Panc1 (cell line): Measurements from ENCODE around the gene WDR93. TPM values are rescaled to one million over a fixed set of nuclear protein-coding genes. Genes with fewer than 3 reads are reported as not detected.

Experiments
- ATAC-seq: fragments of 200-7000 bp; cut with Tn5 transposase; 2 replicates; pipeline ENCODE4 v1.9.1; 2020; ENCODE audit warnings: mild to moderate bottlenecking, moderate library complexity
- BruUV-seq: library from RNA; stranded (reverse); fragments of 400-500 nt; replicated peaks from 2 replicates; lab custom pipeline; 2021; lab: Mats Ljungman, UMichigan
- CTCF ChIA-PET: fragments of 300-600 bp; sonication (Branson Sonifier 250); formaldehyde crosslinking; loops from one replicate; lab custom pipeline; 2022; ENCODE audit warnings: antibody characterized with exemption; lab: Charles Lee
- POLR2A ChIA-PET: fragments of 300-600 bp; sonication (Branson Sonifier 250); formaldehyde crosslinking; loops from one replicate; lab custom pipeline; 2022; ENCODE audit warnings: antibody characterized with exemption; lab: Charles Lee
- DNase-seq: peaks from one replicate; pipeline ENCODE4 v3.0.0-alpha.2; 2010; ENCODE audit warnings: low read depth, low spot score
- H3K27ac ChIP-seq: 2 replicates; pipeline ENCODE4 v1.5.1; 2011; ENCODE audit warnings: mild to moderate bottlenecking, low read length, inconsistent platforms
- H3K27me3 ChIP-seq: fragments of 200-500 bp; sonication (Bioruptor generic); 2 replicates; pipeline ENCODE4 v1.6.0; 2014; ENCODE audit warnings: low read length, inconsistent platforms; ENCODE audit not compliant: control insufficient read depth, insufficient read depth
- H3K36me3 ChIP-seq: fragments of 200-500 bp; sonication (Bioruptor generic); 2 replicates; pipeline ENCODE4 v1.5.1; 2014; ENCODE audit warnings: inconsistent platforms, mild to moderate bottlenecking, low read length, moderate library complexity; ENCODE audit not compliant: control insufficient read depth, insufficient read depth
- H3K4me1 ChIP-seq: 2 replicates; pipeline ENCODE4 v1.5.1; 2011; ENCODE audit warnings: inconsistent platforms, mild to moderate bottlenecking, low read length, moderate library complexity; ENCODE audit not compliant: control insufficient read depth, insufficient read depth
- H3K4me3 ChIP-seq, 2 experiments: 2 replicates each; pipeline ENCODE4 v1.5.1; 2011 to 2012; ENCODE audit warnings: low read depth in 2 of 2, low read length in 2 of 2, mild to moderate bottlenecking in 2 of 2, inconsistent platforms in 1 of 2, moderate library complexity in 1 of 2
- H3K9me3 ChIP-seq: fragments of 200-500 bp; sonication (Bioruptor generic); 2 replicates; pipeline ENCODE4 v1.5.1; 2014; ENCODE audit warnings: low read depth, mild to moderate bottlenecking, inconsistent platforms, low read length, moderate library complexity; ENCODE audit not compliant: control insufficient read depth, insufficient read depth
- POLR2AphosphoS5 ChIP-seq: IDR thresholded peaks from 2 replicates; pipeline ENCODE4 v1.6.1; 2012; ENCODE audit warnings: mild to moderate bottlenecking, low read depth, low read length, moderate library complexity
- SIN3A ChIP-seq: IDR thresholded peaks from 2 replicates; pipeline ENCODE4 v1.6.1; 2012; ENCODE audit warnings: low read depth, mild to moderate bottlenecking, low read length, moderate library complexity, borderline replicate concordance; ENCODE audit not compliant: insufficient read depth
- TCF7L2 ChIP-seq: IDR thresholded peaks from 2 replicates; pipeline ENCODE4 v1.6.1; 2011; ENCODE audit warnings: mild to moderate bottlenecking, low read depth, low read length, inconsistent platforms
- in situ Hi-C: cut with HindIII; loops from 2 replicates; pipeline ENCODE4 v1.10.0; 2016; ENCODE audit warnings: low sequenced_read_pairs, low pct_unique_long_range_greater_than_20kb
- intact Hi-C: fragments of 100-400 bp; cut with micrococcal nuclease; formaldehyde crosslinking; loops from one replicate; pipeline ENCODE4 v1.10.0; 2022; ENCODE audit not compliant: unreplicated experiment
- total RNA-seq: library from RNA; stranded (reverse); gene quantifications from one replicate; pipeline ENCODE4 v1.2.1, GENCODE V29; 2021; ENCODE audit not compliant: unreplicated experiment
- TF ChIP-seq, protein P1 (sequence below): fragments of 450-650 bp; IDR thresholded peaks from 2 replicates; pipeline ENCODE4 v1.5.1; 2017; ENCODE audit warnings: mild to moderate bottlenecking
- TF ChIP-seq, protein P2 (sequence below), 2 experiments: IDR thresholded peaks; 2 replicates each; pipeline ENCODE4 v1.6.1; 2011 to 2012; ENCODE audit warnings: low read depth in 2 of 2, control low read depth in 1 of 2, low read length in 1 of 2, mild to moderate bottlenecking in 1 of 2, moderate library complexity in 1 of 2; ENCODE audit not compliant: insufficient read depth in 1 of 2

The WDR93 gene
- total RNA-seq, 1 experiment from 2014 or later, result 0.18 TPM

DNA sequence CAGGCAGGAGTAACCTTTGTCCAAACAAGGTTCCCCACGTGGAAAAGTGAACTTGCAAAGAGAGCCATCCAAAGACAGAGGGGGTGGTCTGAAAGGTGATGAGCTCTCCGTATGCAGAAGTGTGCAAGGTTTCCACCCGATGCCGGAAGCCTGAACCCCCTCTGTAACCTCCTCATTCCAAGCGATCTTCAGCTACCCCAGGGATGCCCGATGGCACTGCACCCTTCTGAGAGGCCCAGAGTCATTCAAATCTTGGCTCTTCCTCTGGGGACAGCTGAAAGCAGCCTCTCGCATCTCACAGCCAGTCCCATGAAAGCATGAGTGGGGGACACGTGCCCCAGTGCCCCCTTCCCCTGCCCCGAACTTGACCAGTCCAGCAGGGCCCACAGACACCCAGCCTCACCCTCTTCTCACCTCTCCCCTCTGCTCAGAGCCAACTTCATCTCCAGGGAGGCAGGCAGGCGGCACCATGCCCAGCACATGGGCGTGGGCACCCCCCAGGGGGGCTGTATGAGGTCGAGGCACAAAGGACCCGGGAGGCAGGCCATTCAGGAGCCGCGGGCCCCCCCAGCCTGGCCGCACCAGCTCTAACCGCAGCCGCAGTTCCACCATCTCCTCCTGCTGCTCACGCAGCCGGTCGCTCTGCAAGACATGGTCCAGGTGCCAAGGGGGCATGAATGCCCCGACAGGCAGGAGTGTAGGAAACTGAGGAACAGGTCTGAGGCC is 44.0 kb upstream of the WDR93 start:
- no peaks in the 10 kb centered on the region for H3K36me3 ChIP-seq
- H3K9me3 ChIP-seq, result no peaks in the 10 kb centered on the region
- no peaks in the 10 kb centered on the region for H3K27me3 ChIP-seq
- H3K4me1 ChIP-seq, result no peaks in the 10 kb centered on the region
- BruUV-seq, result no TSS peak
- DNase-seq (no peak), ATAC-seq (peak; percentile 41)
- CTCF ChIA-PET, result interaction anchor here (0.9 to 1.3 kb wide), 2 partner anchors 11 to 22 kb away, joined by 3 read pairs; no protein-coding TSS in a partner anchor
- H3K27ac ChIP-seq, result no peak overlapping the region
- H3K4me3 ChIP-seq, result no peak overlapping the region
- in situ Hi-C loops (no loop called here), intact Hi-C loops (no loop called here)
- POLR2A ChIA-PET, result interaction anchor here (0.6 kb wide), 1 partner anchor 284 kb away, joined by 3 read pairs; no protein-coding TSS in a partner anchor
- TF ChIP-seq, protein P1, sequence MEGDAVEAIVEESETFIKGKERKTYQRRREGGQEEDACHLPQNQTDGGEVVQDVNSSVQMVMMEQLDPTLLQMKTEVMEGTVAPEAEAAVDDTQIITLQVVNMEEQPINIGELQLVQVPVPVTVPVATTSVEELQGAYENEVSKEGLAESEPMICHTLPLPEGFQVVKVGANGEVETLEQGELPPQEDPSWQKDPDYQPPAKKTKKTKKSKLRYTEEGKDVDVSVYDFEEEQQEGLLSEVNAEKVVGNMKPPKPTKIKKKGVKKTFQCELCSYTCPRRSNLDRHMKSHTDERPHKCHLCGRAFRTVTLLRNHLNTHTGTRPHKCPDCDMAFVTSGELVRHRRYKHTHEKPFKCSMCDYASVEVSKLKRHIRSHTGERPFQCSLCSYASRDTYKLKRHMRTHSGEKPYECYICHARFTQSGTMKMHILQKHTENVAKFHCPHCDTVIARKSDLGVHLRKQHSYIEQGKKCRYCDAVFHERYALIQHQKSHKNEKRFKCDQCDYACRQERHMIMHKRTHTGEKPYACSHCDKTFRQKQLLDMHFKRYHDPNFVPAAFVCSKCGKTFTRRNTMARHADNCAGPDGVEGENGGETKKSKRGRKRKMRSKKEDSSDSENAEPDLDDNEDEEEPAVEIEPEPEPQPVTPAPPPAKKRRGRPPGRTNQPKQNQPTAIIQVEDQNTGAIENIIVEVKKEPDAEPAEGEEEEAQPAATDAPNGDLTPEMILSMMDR, result no peak
- TF ChIP-seq POLR2AphosphoS5 (no peak), SIN3A (no peak), TCF7L2 (no peak)
- TF ChIP-seq, protein P2, sequence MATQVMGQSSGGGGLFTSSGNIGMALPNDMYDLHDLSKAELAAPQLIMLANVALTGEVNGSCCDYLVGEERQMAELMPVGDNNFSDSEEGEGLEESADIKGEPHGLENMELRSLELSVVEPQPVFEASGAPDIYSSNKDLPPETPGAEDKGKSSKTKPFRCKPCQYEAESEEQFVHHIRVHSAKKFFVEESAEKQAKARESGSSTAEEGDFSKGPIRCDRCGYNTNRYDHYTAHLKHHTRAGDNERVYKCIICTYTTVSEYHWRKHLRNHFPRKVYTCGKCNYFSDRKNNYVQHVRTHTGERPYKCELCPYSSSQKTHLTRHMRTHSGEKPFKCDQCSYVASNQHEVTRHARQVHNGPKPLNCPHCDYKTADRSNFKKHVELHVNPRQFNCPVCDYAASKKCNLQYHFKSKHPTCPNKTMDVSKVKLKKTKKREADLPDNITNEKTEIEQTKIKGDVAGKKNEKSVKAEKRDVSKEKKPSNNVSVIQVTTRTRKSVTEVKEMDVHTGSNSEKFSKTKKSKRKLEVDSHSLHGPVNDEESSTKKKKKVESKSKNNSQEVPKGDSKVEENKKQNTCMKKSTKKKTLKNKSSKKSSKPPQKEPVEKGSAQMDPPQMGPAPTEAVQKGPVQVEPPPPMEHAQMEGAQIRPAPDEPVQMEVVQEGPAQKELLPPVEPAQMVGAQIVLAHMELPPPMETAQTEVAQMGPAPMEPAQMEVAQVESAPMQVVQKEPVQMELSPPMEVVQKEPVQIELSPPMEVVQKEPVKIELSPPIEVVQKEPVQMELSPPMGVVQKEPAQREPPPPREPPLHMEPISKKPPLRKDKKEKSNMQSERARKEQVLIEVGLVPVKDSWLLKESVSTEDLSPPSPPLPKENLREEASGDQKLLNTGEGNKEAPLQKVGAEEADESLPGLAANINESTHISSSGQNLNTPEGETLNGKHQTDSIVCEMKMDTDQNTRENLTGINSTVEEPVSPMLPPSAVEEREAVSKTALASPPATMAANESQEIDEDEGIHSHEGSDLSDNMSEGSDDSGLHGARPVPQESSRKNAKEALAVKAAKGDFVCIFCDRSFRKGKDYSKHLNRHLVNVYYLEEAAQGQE (IDR thresholded peaks at IDR 0.05; ENCODE audit: insufficient read depth in 1 of 2, low read depth in 2 of 2, low read length in 1 of 2), result no peak

DNA sequence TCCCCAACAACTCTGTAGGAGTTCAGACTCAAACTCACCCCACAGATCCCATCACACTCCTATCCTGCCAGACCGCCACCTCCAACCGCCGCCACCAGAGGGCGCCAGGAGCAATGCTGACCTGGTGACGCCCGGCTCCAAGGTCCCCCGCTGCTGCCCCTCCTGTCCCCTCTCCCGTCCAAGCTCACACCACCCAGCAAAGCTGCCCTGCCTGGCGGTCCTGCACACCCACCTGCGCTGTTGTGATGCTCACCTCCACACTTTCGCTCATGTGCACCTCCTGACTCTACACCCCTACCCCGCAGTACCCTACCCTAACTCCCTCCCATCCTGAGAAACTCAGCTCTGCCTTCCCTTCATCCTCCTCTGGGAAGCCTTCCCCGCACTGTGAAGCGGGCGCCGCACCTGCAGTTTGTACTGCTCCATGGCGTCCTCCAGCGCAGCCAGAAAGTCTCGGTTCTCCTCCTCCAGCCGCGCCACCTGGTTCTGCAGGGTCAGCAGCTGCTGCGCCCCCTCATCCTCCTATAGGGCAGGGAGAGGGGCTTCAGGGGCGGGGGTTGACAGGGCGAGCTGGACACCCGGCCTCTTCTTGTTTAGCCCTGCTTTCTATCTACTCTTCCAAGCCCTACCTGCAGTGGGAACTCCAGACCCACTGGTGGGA is 43.3 kb upstream of the WDR93 start:
- in situ Hi-C loops (no loop called here), intact Hi-C loops (no loop called here)
- TF ChIP-seq TCF7L2, result no peak
- no peak for TF ChIP-seq SIN3A
- TF ChIP-seq, protein P1, result peak; percentile 98
- TF ChIP-seq, protein P2 (IDR thresholded peaks at IDR 0.05; ENCODE audit: insufficient read depth in 1 of 2, low read depth in 2 of 2, low read length in 1 of 2), result no peak
- no peak for TF ChIP-seq POLR2AphosphoS5
- Histone ChIP-seq H3K9me3 (no peaks in the 10 kb centered on the region), H3K27ac (no peak overlapping the region), H3K27me3 (no peaks in the 10 kb centered on the region), H3K4me3 (peak overlapping the region; percentile 17 to 40), H3K4me1 (no peaks in the 10 kb centered on the region), H3K36me3 (no peaks in the 10 kb centered on the region)
- CTCF ChIA-PET, result interaction anchor here (0.5 to 1.3 kb wide), 4 partner anchors 11 to 219 kb away, joined by 3 to 5 read pairs (median 4); no protein-coding TSS in a partner anchor
- POLR2A ChIA-PET, result no interaction called here
- peak; percentile 94 for ATAC-seq
- peak; percentile 22 for DNase-seq
- BruUV-seq, result no TSS peak
